Esophagus muscularis mucosa (tissue), 4 donors: ENCODE data around the gene HAAO. TPM values are rescaled to one million over a fixed set of nuclear protein-coding genes. Genes with fewer than 3 reads are reported as not detected.
A peak's percentile ranks its signal among the peaks of the same experiment; 100 is the strongest.

Experiments used
- DNase-seq: peaks from one replicate; pipeline ENCODE4 v3.0.0-alpha.2; 2017; ENCODE audit errors: extremely low spot score
- H3K27ac ChIP-seq, 4 donors: fragments of 200-600 bp; sonication (generic); replicated peaks in 1 of 4; 1 replicate in 3 of 4; 2 replicates in 1 of 4; pipeline ENCODE4 v1.5.1; 2016 to 2019; ENCODE audit warnings: mild to moderate bottlenecking in 1 of 4
- H3K27me3 ChIP-seq, 4 donors: fragments of 200-600 bp; sonication (generic); one replicate each; pipeline versions ENCODE4 v1.5.1 to v1.6.0; 2016 to 2019
- H3K36me3 ChIP-seq, 4 donors: fragments of 200-600 bp; sonication (generic); one replicate each; pipeline ENCODE4 v1.5.1; 2016 to 2019
- H3K4me1 ChIP-seq, 4 donors: fragments of 200-600 bp; sonication (generic); one replicate each; pipeline ENCODE4 v1.5.1; 2016 to 2019
- H3K4me3 ChIP-seq, 4 donors: fragments of 200-600 bp; sonication (generic); 1 replicate in 2 of 4; 2 replicates in 2 of 4; pipeline ENCODE4 v1.5.1; 2016 to 2019; ENCODE audit warnings: mild to moderate bottlenecking in 4 of 4, moderate library complexity in 1 of 4
- H3K9me3 ChIP-seq, 4 donors: fragments of 200-600 bp; sonication (generic); 1 replicate in 3 of 4; 2 replicates in 1 of 4; pipeline ENCODE4 v1.5.1; 2016 to 2019
- CTCF ChIP-seq, 3 experiments: fragments of 200-600 bp in 2 of 3; fragments of 450-650 bp in 1 of 3; sonication (generic) in 2 of 3; IDR thresholded peaks; one replicate each; pipeline ENCODE4 v1.5.1; 2017 to 2019; ENCODE audit warnings: antibody characterized with exemption in 3 of 3, mild to moderate bottlenecking in 2 of 3, moderate library complexity in 1 of 3
- EP300 ChIP-seq: sonication (generic); formaldehyde crosslinking; IDR thresholded peaks from one replicate; pipeline ENCODE4 v1.6.1; 2017; ENCODE audit warnings: antibody characterized with exemption
- POLR2A ChIP-seq: fragments of 450-650 bp; IDR thresholded peaks from one replicate; pipeline ENCODE4 v1.6.1; 2017; ENCODE audit warnings: antibody characterized with exemption, moderate library complexity, mild to moderate bottlenecking, low read depth
- POLR2AphosphoS5 ChIP-seq, 2 donors: sonication (generic); formaldehyde crosslinking; IDR thresholded peaks; one replicate each; pipeline ENCODE4 v1.6.1; 2017; ENCODE audit warnings: antibody characterized with exemption in 2 of 2
- WGBS: methylation state at CpG from one replicate; pipeline ENCODE4 v1.1.5; 2018; 5-methylcytosine and 5-hydroxymethylcytosine counted together
- intact Hi-C: fragments of 100-400 bp; cut with DNase I; formaldehyde crosslinking; loops from one replicate; pipeline ENCODE4 v1.15.1; 2023
- total RNA-seq, 4 donors: library from RNA; depleted of rRNA; stranded (reverse); fragments of >200 nt; gene quantifications; one replicate each; pipeline versions ENCODE4 v1.1.0 to v1.2.1, GENCODE V29; 2016

The HAAO gene
- total RNA-seq, 4 donors from 2014 or later, result 2.9 to 4.8 (median 4.0) TPM

DNA sequence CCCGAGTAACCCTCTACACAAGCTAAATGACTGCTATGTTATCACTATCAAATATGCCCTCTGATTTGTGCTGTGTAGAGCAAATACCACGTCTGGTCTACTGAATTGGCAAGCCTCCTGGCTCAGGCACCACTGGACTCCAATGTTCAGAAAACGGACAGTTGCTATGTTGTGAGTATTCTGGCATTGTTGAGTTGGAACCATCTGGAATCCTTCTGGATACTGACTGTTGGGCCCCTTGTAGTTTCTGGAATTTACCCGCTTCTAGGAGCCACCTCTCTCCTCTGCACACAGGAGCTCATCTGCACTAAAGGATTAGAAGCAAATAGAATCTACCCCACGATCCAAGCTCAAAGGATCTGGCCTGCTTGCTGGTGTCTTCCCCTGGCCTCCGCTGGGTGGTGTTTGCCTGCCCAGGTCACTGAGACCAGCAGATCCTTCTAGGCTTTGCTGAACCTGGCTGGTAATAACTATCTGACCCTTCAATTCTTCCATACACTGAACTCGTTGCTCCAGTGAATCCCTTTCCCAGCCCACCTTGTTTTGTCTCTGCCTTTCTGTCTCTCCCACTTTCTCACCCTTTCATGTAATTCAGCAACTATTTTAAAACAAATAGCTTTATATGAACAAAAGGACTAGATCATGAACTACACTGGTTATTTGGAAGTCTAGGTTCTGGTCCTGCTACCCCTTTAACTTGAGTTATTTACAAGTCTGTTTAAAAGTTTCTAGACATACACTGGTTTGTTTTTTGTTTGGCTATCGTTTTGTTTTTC lies 2.1 kb upstream of the HAAO start:
- peaks cover 3 to 54% (median 44%) of the 10 kb centered on the region in 4 donors for H3K4me1 ChIP-seq
- H3K27ac ChIP-seq, result peak overlapping the region; percentile 14 to 91 (median 85)
- 76% methylated on average over 8 of the region's 8 CpGs for WGBS
- H3K27me3 ChIP-seq, result no peaks in the 10 kb centered on the region
- no peaks in the 10 kb centered on the region for H3K9me3 ChIP-seq
- TF ChIP-seq EP300, result no peak
- no peak for TF ChIP-seq POLR2A
- no peak for TF ChIP-seq POLR2AphosphoS5 (IDR thresholded peaks at IDR 0.05)
- TF ChIP-seq CTCF (IDR thresholded peaks at IDR 0.05), result no peak
- no peak for DNase-seq
- no peaks in the 10 kb centered on the region for H3K36me3 ChIP-seq
- H3K4me3 ChIP-seq, result no peak overlapping the region
- intact Hi-C loops, result no loop called here

DNA sequence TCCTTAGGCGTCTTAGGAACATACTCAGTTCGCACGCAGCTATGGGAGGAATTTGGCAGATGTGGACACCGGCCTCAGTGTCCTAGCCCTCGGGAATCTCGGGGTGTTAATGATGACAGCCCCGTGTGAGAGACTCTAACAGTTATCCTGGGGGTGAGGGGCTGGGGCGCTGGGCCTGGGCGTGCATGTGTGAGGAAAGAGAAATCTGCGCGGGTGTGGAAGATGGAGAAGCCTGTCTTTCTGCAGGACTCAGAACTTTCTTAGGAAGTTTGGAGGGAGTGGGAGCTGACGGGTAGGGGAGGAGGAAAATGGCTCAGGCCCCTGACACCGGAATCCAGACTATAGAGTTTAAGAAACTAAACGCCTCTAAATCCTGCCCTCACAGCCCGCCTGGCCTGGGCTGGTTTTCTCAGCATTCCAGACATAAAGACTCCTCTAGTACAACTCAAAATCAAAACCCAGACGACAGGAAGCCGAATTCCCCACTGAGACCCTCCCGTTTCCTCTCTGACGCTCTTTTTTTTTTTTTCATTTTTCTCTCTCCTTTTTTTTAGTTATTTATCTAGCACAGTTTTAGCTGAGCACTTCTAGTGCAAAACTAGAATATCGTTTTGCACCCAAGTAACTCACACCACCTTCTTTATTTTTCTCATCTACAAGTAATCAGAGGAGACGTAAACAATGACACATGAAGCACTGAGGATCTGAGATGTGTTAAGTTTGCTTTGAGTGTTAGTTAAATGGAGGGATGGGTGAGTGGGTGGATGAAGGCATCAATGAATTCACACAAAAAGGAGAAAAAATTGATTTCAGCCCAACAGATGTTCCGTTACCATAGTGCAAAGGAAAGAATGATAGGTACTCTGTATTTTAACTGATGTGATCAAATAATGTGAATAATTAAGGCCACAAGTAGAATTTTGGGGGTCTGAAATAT lies 1.2 kb upstream of the HAAO start:
- no peaks in the 10 kb centered on the region for H3K27me3 ChIP-seq
- intact Hi-C loops, result no loop called here
- WGBS, result 45% methylated on average over 22 of the region's 22 CpGs
- peak overlapping the region; percentile 63 to 79 (median 68) for H3K4me3 ChIP-seq
- peaks cover 3 to 54% (median 44%) of the 10 kb centered on the region in 4 donors for H3K4me1 ChIP-seq
- H3K9me3 ChIP-seq, result no peaks in the 10 kb centered on the region
- no peak for DNase-seq
- no peaks in the 10 kb centered on the region for H3K36me3 ChIP-seq
- TF ChIP-seq POLR2A (no peak), POLR2AphosphoS5 (IDR thresholded peaks at IDR 0.05) (peak in 1 of 2 donors; percentile 20), EP300 (no peak), CTCF (IDR thresholded peaks at IDR 0.05) (no peak)
- peak overlapping the region; percentile 82 to 94 (median 90) for H3K27ac ChIP-seq

DNA sequence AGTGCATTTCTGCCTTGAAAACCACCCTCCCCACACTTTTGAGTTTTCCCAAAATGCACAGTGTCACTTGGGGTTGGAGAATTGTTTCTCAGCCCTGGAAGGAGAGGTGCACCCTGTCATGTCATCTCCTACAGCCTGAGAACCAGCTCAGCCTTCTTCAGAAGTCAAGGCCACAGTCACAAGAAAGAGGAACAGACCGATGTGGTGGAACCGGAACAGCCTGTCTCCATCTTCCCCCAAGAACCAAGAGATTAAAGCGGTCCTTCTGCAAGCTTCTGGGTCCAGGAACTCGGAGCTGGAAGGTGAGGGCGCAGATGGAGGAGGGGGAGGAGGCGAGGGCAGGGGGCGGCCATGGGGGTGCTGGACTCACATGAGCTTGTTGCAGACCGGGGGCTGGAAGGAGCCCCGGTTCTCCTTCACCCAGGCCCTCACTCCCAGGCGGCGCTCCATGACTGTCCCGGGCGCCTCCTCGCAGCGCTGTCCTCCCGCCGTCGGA lies 248 bp downstream of the HAAO start:
- intact Hi-C loops, result no loop called here

DNA sequence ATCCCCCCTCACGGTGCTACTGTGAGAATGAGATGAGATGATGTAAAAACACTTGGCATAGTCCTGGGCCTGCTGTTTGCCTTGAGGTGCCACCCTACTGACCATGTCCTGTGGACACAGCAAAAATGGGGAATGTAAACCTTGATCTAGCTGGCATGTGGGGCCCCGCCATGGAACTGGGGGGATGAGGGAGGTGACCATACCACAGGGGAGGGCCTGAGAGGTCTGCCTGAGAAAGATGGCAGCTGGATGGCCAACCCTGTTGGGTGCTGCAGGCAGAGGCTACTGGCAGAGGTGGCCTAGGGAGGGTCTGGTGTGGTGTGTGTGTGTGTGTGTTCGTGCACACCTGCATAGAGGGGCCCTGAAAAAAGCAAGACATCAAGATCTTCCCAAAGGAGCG lies 777 bp downstream of the HAAO start:
- Histone ChIP-seq H3K36me3 (no peaks in the 10 kb centered on the region), H3K4me3 (peak overlapping the region; percentile 63 to 79 (median 68)), H3K9me3 (no peaks in the 10 kb centered on the region), H3K4me1 (peaks cover 3 to 53% (median 44%) of the 10 kb centered on the region in 4 donors), H3K27ac (peak overlapping the region; percentile 82 to 94 (median 90)), H3K27me3 (no peaks in the 10 kb centered on the region)
- intact Hi-C loops, result no loop called here
- DNase-seq, result no peak
- 50% methylated on average over 3 of the region's 4 CpGs for WGBS
- TF ChIP-seq POLR2AphosphoS5 (IDR thresholded peaks at IDR 0.05), result no peak
- no peak for TF ChIP-seq EP300
- TF ChIP-seq CTCF (IDR thresholded peaks at IDR 0.05), result no peak
- TF ChIP-seq POLR2A, result no peak

More for the DNA sequence above, 248 bp downstream of the HAAO start:
- 19% methylated on average over 8 of the region's 18 CpGs for WGBS
- Histone ChIP-seq H3K4me3 (peak overlapping the region; percentile 63 to 79 (median 68)), H3K36me3 (no peaks in the 10 kb centered on the region), H3K9me3 (no peaks in the 10 kb centered on the region), H3K27me3 (no peaks in the 10 kb centered on the region), H3K27ac (peak overlapping the region; percentile 82 to 94 (median 90)), H3K4me1 (peaks cover 3 to 54% (median 44%) of the 10 kb centered on the region in 4 donors)
- TF ChIP-seq CTCF (IDR thresholded peaks at IDR 0.05) (no peak), EP300 (no peak), POLR2A (no peak), POLR2AphosphoS5 (IDR thresholded peaks at IDR 0.05) (no peak)
- no peak for DNase-seq
